ENCODE measurements around the gene LUC7L. TPM values are rescaled to one million over a fixed set of nuclear protein-coding genes. Genes with fewer than 3 reads are reported as not detected.
"Not testable (repeated sequence)": the region's sequence is repeated elsewhere in the genome, so short reads cannot be mapped to it uniquely, and the experiment has no call there.

The LUC7L gene
- total and polyA plus RNA-seq, 7 experiments from 2014 or later: 6.9 to 177 (median 148) TPM

- CTCF ChIA-PET; H3K36me3 ChIP-seq (ENCODE audit: control insufficient read depth in 2 of 3, insufficient read depth in 3 of 3, low read length in 3 of 3); DNase-seq; H3K27ac ChIP-seq (ENCODE audit: low read depth, low read length); H3K36me3 Mint-ChIP-seq; H3K4me1 ChIP-seq (ENCODE audit: control insufficient read depth in 2 of 2, insufficient read depth in 2 of 2, low read length in 2 of 2); POLR2A ChIA-PET; H3K9me3 ChIP-seq (ENCODE audit: control insufficient read depth in 2 of 3, low read length in 3 of 3); H3K9me3 Mint-ChIP-seq; H3K4me3 ChIP-seq (ENCODE audit: low read length); intact Hi-C loops (cut with micrococcal nuclease); H3K27me3 ChIP-seq (ENCODE audit: control insufficient read depth in 2 of 2, insufficient read depth in 2 of 2, low read length in 2 of 2): not testable (repeated sequence)
- peak within 1 kb of the TSS in 1 of 9 donors; percentile 38 for H3K27ac Mint-ChIP-seq
- peak; percentile 24 for ATAC-seq
- peaks cover 0 to 17% (median 12%) of the 10 kb centered on the region in 7 donors for H3K4me1 Mint-ChIP-seq
- H3K27me3 Mint-ChIP-seq: peaks cover 46 to 73% (median 48%) of the 10 kb centered on the region in 5 donors
- H3K4me3 Mint-ChIP-seq: peak within 1 kb of the TSS in 7 of 10 donors; percentile 29 to 77 (median 35)
Measured at GRCh38 chr16:172374-172941, 56.8 kb downstream of the LUC7L start, which contains the start of gene HBA2. Gene HBA2 (plus strand): TSS chr16:172876. CDS start chr16:172913, 37 bp downstream.

DNA sequence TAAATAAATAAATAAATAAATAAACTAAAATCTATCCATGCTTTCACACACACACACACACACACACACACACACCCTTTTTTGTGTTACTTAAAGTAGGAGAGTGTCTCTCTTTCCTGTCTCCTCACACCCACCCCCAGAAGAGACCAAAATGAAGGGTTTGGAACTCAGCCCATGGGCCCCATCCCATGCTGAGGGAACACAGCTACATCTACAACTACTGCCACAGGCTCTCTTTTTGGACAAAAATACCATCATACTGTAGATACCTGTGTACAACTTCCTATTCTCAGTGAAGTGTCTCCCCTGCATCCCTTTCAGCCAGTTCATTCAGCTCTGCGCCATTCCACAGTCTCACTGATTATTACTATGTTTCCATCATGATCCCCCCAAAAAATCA, 58.5 kb downstream of the LUC7L start:
- H3K4me1 ChIP-seq (ENCODE audit: control insufficient read depth in 2 of 2, insufficient read depth in 2 of 2, low read length in 2 of 2): no peaks in the 10 kb centered on the region
- Mint-ChIP-seq H3K9me3 (peaks cover 0 to 2% (median 0%) of the 10 kb centered on the region in 11 donors), H3K4me3 (peak overlapping the region in 1 of 10 donors; percentile 13), H3K27me3 (peaks cover 47 to 75% (median 53%) of the 10 kb centered on the region in 5 donors), H3K27ac (no peak overlapping the region), H3K4me1 (peaks cover 4 to 22% (median 16%) of the 10 kb centered on the region in 7 donors), H3K36me3 (peaks cover 0 to 4% (median 0%) of the 10 kb centered on the region in 5 donors)
- no peaks in the 10 kb centered on the region for H3K9me3 ChIP-seq (ENCODE audit: control insufficient read depth in 2 of 3, low read length in 3 of 3)
- H3K27me3 ChIP-seq (ENCODE audit: control insufficient read depth in 2 of 2, insufficient read depth in 2 of 2, low read length in 2 of 2): peaks cover 0 to 19% of the 10 kb centered on the region in 2 donors
- intact Hi-C loops (cut with micrococcal nuclease): no loop called here
- no peak overlapping the region for H3K4me3 ChIP-seq (ENCODE audit: low read length)
- DNase-seq: no peak
- H3K36me3 ChIP-seq (ENCODE audit: control insufficient read depth in 2 of 3, insufficient read depth in 3 of 3, low read length in 3 of 3): no peaks in the 10 kb centered on the region
- CTCF ChIA-PET: interaction anchor here (0.9 kb wide), 1 partner anchor 11 kb away, joined by 4 read pairs; no protein-coding TSS in a partner anchor
- ATAC-seq: no peak
- no peak overlapping the region for H3K27ac ChIP-seq (ENCODE audit: low read depth, low read length)
- POLR2A ChIA-PET: no interaction called here

GRCh38 chr16:170088-170507, 59.2 kb downstream of the LUC7L start:
- H3K36me3 ChIP-seq (ENCODE audit: control insufficient read depth in 2 of 3, insufficient read depth in 3 of 3, low read length in 3 of 3); H3K27ac ChIP-seq (ENCODE audit: low read depth, low read length); DNase-seq; H3K4me3 ChIP-seq (ENCODE audit: low read length); H3K9me3 Mint-ChIP-seq; intact Hi-C loops (cut with micrococcal nuclease); H3K4me1 ChIP-seq (ENCODE audit: control insufficient read depth in 2 of 2, insufficient read depth in 2 of 2, low read length in 2 of 2); H3K27ac Mint-ChIP-seq; H3K36me3 Mint-ChIP-seq; ATAC-seq; CTCF ChIA-PET; H3K4me3 Mint-ChIP-seq; POLR2A ChIA-PET; H3K9me3 ChIP-seq (ENCODE audit: control insufficient read depth in 2 of 3, low read length in 3 of 3): not testable (repeated sequence)
- peaks cover 0 to 20% of the 10 kb centered on the region in 2 donors for H3K27me3 ChIP-seq (ENCODE audit: control insufficient read depth in 2 of 2, insufficient read depth in 2 of 2, low read length in 2 of 2)
- Mint-ChIP-seq H3K4me1 (peaks cover 4 to 24% (median 17%) of the 10 kb centered on the region in 7 donors), H3K27me3 (peaks cover 40 to 73% (median 47%) of the 10 kb centered on the region in 5 donors)

DNA sequence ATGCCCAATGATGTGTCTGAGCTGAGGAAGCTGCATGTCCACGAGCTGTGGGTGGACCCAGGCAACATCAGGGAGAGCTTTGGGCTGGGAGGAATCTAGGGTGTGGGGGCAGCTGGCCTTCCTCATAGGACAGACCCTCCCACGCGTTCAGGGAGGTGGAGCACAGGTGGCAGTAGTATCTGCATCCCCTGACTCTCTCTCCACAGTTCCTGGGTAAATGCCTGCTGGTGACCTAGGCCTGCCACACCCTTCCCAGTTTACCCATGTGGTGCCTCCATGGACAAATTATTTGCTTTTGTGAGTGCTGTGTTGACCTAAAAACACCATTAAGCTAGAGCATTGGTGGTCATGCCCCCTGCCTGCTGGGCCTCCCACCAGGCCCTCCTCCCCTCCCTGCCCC, 60.2 kb downstream of the LUC7L start:
- Mint-ChIP-seq H3K27me3 (peaks cover 31 to 66% (median 39%) of the 10 kb centered on the region in 5 donors), H3K9me3 (peaks cover 0 to 2% (median 0%) of the 10 kb centered on the region in 11 donors), H3K36me3 (peaks cover 0 to 4% (median 0%) of the 10 kb centered on the region in 5 donors), H3K4me1 (peaks cover 4 to 17% (median 11%) of the 10 kb centered on the region in 7 donors), H3K4me3 (no peak overlapping the region), H3K27ac (peak overlapping the region in 1 of 9 donors; percentile 70)
- ATAC-seq (no peak), DNase-seq (no peak)
- intact Hi-C loops (cut with micrococcal nuclease): no loop called here
- Histone ChIP-seq H3K4me3 (ENCODE audit: low read length) (no peak overlapping the region), H3K9me3 (ENCODE audit: control insufficient read depth in 2 of 3, low read length in 3 of 3) (no peaks in the 10 kb centered on the region), H3K4me1 (ENCODE audit: control insufficient read depth in 2 of 2, insufficient read depth in 2 of 2, low read length in 2 of 2) (peaks cover 4 to 8% of the 10 kb centered on the region in 2 donors), H3K36me3 (ENCODE audit: control insufficient read depth in 2 of 3, insufficient read depth in 3 of 3, low read length in 3 of 3) (no peaks in the 10 kb centered on the region), H3K27me3 (ENCODE audit: control insufficient read depth in 2 of 2, insufficient read depth in 2 of 2, low read length in 2 of 2) (peaks cover 0 to 20% of the 10 kb centered on the region in 2 donors), H3K27ac (ENCODE audit: low read depth, low read length) (no peak overlapping the region)
- CTCF ChIA-PET: no interaction called here
- POLR2A ChIA-PET: no interaction called here

- POLR2A ChIA-PET: interaction anchor here (0.7 kb wide), 1 partner anchor 1846 kb away, joined by 4 read pairs; no protein-coding TSS in a partner anchor
- no peak overlapping the region for H3K4me3 Mint-ChIP-seq
- H3K9me3 ChIP-seq (ENCODE audit: control insufficient read depth in 2 of 3, low read length in 3 of 3): no peaks in the 10 kb centered on the region
- CTCF ChIA-PET: no interaction called here
- H3K27ac Mint-ChIP-seq: no peak overlapping the region
- H3K36me3 ChIP-seq (ENCODE audit: control insufficient read depth in 2 of 3, insufficient read depth in 3 of 3, low read length in 3 of 3): no peaks in the 10 kb centered on the region
- H3K27me3 ChIP-seq (ENCODE audit: control insufficient read depth in 2 of 2, insufficient read depth in 2 of 2, low read length in 2 of 2): peaks cover 0 to 20% of the 10 kb centered on the region in 2 donors
- peaks cover 31 to 63% (median 39%) of the 10 kb centered on the region in 5 donors for H3K27me3 Mint-ChIP-seq
- H3K4me1 Mint-ChIP-seq: peaks cover 4 to 17% (median 10%) of the 10 kb centered on the region in 7 donors
- intact Hi-C loops (cut with micrococcal nuclease): no loop called here
- ATAC-seq (no peak), DNase-seq (no peak)
- H3K27ac ChIP-seq (ENCODE audit: low read depth, low read length): no peak overlapping the region
- peaks cover 4 to 8% of the 10 kb centered on the region in 2 donors for H3K4me1 ChIP-seq (ENCODE audit: control insufficient read depth in 2 of 2, insufficient read depth in 2 of 2, low read length in 2 of 2)
- H3K36me3 Mint-ChIP-seq: peaks cover 0 to 4% (median 0%) of the 10 kb centered on the region in 5 donors
- no peak overlapping the region for H3K4me3 ChIP-seq (ENCODE audit: low read length)
- peaks cover 0 to 2% (median 0%) of the 10 kb centered on the region in 11 donors for H3K9me3 Mint-ChIP-seq
Measured at GRCh38 chr16:168424-168823, 60.8 kb downstream of the LUC7L start.

DNA sequence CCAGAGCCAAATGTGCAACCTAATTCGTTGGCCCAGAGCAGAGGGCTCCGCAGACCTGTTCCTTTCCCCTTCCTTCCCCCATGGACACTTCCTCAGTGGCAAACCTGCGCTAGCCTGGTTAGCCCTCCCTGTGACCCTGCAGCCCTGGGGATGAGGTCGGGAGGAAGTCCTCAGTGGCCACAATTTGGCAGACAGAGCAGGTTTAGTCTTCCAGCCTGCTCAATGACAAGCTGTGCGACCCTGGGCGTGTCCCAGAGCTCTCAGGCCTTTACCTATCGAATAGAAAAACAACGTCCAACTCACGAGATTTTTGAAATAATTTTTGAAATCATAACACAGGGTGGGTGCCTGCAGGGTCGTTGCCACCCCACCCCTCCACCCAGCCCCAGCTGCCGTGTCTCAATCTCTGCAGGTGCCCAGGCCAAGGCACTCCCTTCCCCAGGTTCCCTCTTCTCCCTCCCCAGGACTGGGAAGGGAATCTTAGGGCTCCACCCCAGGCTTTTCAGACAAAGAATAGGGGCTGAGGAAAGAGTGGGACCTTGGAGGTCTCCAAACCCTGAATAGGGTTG, 62.0 kb downstream of the LUC7L start:
- peak overlapping the region in 1 of 9 donors; percentile 15 for H3K27ac Mint-ChIP-seq
- CTCF ChIA-PET: no interaction called here
- H3K4me3 ChIP-seq (ENCODE audit: low read length): no peak overlapping the region
- H3K36me3 Mint-ChIP-seq: peaks cover 0 to 4% (median 0%) of the 10 kb centered on the region in 5 donors
- intact Hi-C loops (cut with micrococcal nuclease): no loop called here
- no peak for DNase-seq
- H3K4me1 Mint-ChIP-seq: peaks cover 4 to 17% (median 9%) of the 10 kb centered on the region in 7 donors
- no peak for ATAC-seq
- H3K9me3 Mint-ChIP-seq: peaks cover 0 to 2% (median 0%) of the 10 kb centered on the region in 11 donors
- peak overlapping the region in 7 of 10 donors; percentile 1 to 77 (median 29) for H3K4me3 Mint-ChIP-seq
- no peaks in the 10 kb centered on the region for H3K36me3 ChIP-seq (ENCODE audit: control insufficient read depth in 2 of 3, insufficient read depth in 3 of 3, low read length in 3 of 3)
- no peaks in the 10 kb centered on the region for H3K9me3 ChIP-seq (ENCODE audit: control insufficient read depth in 2 of 3, low read length in 3 of 3)
- peaks cover 4 to 8% of the 10 kb centered on the region in 2 donors for H3K4me1 ChIP-seq (ENCODE audit: control insufficient read depth in 2 of 2, insufficient read depth in 2 of 2, low read length in 2 of 2)
- no peak overlapping the region for H3K27ac ChIP-seq (ENCODE audit: low read depth, low read length)
- peaks cover 34 to 67% (median 39%) of the 10 kb centered on the region in 5 donors for H3K27me3 Mint-ChIP-seq
- peaks cover 0 to 20% of the 10 kb centered on the region in 2 donors for H3K27me3 ChIP-seq (ENCODE audit: control insufficient read depth in 2 of 2, insufficient read depth in 2 of 2, low read length in 2 of 2)
- POLR2A ChIA-PET: no interaction called here
